Neural progenitor cell (in vitro differentiated cells): ENCODE data around the gene MUCL3.

Experiments used
- EZH2 ChIP-seq: fragments of 200-600 bp; sonication (generic); IDR thresholded peaks from 2 replicates; pipeline ENCODE4 v1.6.1; 2017; ENCODE audit warnings: antibody characterized with exemption, mild to moderate bottlenecking, moderate library complexity
- EZH2phosphoT487 ChIP-seq: fragments of 200-600 bp; sonication (generic); IDR thresholded peaks from 2 replicates; pipeline ENCODE4 v1.6.1; 2017; ENCODE audit warnings: antibody characterized with exemption
- TF ChIP-seq, protein P1 (sequence below): fragments of 200-600 bp; sonication (generic); IDR thresholded peaks from 2 replicates; pipeline ENCODE4 v1.5.1; 2017; ENCODE audit warnings: antibody characterized with exemption, mild to moderate bottlenecking

DNA sequence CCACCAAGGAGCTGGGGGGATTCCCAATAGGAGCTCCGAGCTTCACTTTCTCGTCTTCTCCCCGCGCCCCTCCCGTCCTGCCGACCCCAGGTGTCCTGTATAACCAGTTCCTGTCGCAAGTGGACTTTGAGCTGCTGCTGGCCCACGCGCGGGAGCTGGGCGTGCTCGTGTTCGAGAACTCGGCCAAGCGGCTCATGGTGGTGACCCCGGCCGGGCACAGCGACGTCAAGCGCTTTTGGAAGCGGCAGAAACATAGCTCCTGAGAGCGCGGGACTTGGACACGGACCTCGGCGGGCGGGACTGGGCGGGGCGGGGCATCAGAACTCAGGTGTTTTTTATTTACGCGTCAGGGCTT, 27.1 kb upstream of the MUCL3 start:
- TF ChIP-seq EZH2: no peak
- TF ChIP-seq, protein P1, sequence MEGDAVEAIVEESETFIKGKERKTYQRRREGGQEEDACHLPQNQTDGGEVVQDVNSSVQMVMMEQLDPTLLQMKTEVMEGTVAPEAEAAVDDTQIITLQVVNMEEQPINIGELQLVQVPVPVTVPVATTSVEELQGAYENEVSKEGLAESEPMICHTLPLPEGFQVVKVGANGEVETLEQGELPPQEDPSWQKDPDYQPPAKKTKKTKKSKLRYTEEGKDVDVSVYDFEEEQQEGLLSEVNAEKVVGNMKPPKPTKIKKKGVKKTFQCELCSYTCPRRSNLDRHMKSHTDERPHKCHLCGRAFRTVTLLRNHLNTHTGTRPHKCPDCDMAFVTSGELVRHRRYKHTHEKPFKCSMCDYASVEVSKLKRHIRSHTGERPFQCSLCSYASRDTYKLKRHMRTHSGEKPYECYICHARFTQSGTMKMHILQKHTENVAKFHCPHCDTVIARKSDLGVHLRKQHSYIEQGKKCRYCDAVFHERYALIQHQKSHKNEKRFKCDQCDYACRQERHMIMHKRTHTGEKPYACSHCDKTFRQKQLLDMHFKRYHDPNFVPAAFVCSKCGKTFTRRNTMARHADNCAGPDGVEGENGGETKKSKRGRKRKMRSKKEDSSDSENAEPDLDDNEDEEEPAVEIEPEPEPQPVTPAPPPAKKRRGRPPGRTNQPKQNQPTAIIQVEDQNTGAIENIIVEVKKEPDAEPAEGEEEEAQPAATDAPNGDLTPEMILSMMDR: no peak
- TF ChIP-seq EZH2phosphoT487: no peak
